Heart left ventricle (tissue), 16 donors: ENCODE data around the gene NCAPD2. TPM values are rescaled to one million over a fixed set of nuclear protein-coding genes. Genes with fewer than 3 reads are reported as not detected.
A peak's percentile ranks its signal among the peaks of the same experiment; 100 is the strongest.

Experiments
- ATAC-seq, 4 donors: fragments of 200-7000 bp; cut with Tn5 transposase; one replicate each; pipeline ENCODE4 v1.9.1; 2020 to 2022; ENCODE audit warnings: moderate library complexity in 4 of 4, mild to moderate bottlenecking in 3 of 4, moderate number of reproducible peaks in 1 of 4
- DNase-seq, 5 donors: peaks; one replicate each; pipeline ENCODE4 v3.0.0-alpha.2; 2020
- H3K27ac ChIP-seq, 12 donors: fragments of 200-600 bp; sonication (generic) in 4 of 12; one replicate each; pipeline versions ENCODE4 v1.5.0 to v1.8.0; 2016 to 2022; ENCODE audit warnings: mild to moderate bottlenecking in 2 of 12
- H3K27me3 ChIP-seq, 9 donors: fragments of 200-600 bp; sonication (generic) in 2 of 9; one replicate each; pipeline versions ENCODE4 v1.5.1 to v1.8.0; 2016 to 2022; ENCODE audit warnings: mild to moderate bottlenecking in 3 of 9
- H3K36me3 ChIP-seq, 9 donors: fragments of 200-600 bp; sonication (generic) in 2 of 9; one replicate each; pipeline versions ENCODE4 v1.5.0 to v1.8.0; 2018 to 2022; ENCODE audit warnings: mild to moderate bottlenecking in 2 of 9
- H3K4me1 ChIP-seq, 12 donors: fragments of 200-600 bp; sonication (generic) in 4 of 12; one replicate each; pipeline versions ENCODE4 v1.5.0 to v1.8.0; 2016 to 2022; ENCODE audit warnings: mild to moderate bottlenecking in 3 of 12
- H3K4me3 ChIP-seq, 12 donors: fragments of 200-600 bp; sonication (generic) in 4 of 12; one replicate each; pipeline versions ENCODE4 v1.5.0 to v1.8.0; 2017 to 2022; ENCODE audit warnings: mild to moderate bottlenecking in 9 of 12, moderate library complexity in 4 of 12
- H3K9me3 ChIP-seq, 12 donors: fragments of 200-600 bp; sonication (generic) in 4 of 12; one replicate each; pipeline versions ENCODE4 v1.5.0 to v1.8.0; 2016 to 2022; ENCODE audit warnings: mild to moderate bottlenecking in 1 of 12
- CTCF ChIP-seq, 12 donors: fragments of 200-600 bp; sonication (generic) in 4 of 12; IDR thresholded peaks; one replicate each; pipeline versions ENCODE4 v1.5.0 to v1.8.0; 2018 to 2022; ENCODE audit warnings: antibody characterized with exemption in 12 of 12, mild to moderate bottlenecking in 5 of 12
- POLR2A ChIP-seq, 2 donors: fragments of 450-650 bp; IDR thresholded peaks; one replicate each; pipeline ENCODE4 v1.6.1; 2017; ENCODE audit warnings: antibody characterized with exemption in 2 of 2, mild to moderate bottlenecking in 2 of 2, moderate library complexity in 2 of 2
- WGBS, 4 donors: extraction: QIAGEN DNeasy Blood & Tissue Kit in 2 of 4; methylation state at CpG; one replicate each; pipeline versions ENCODE4 v1.1.5 to v1.1.7; 2013 to 2018; 5-methylcytosine and 5-hydroxymethylcytosine counted together
- intact Hi-C, 10 donors: fragments of 100-400 bp; cut with DNase I; formaldehyde crosslinking; loops; one replicate each; pipeline versions ENCODE4 v1.11.1 to v1.14.2; 2022
- polyA plus RNA-seq, 2 donors: library from polyadenylated mRNA; stranded (reverse); fragments of 200-250 nt; gene quantifications; one replicate each; pipeline ENCODE4 v1.2.3, GENCODE V29; 2013
- total RNA-seq, 9 donors: library from RNA; depleted of rRNA in 2 of 9; stranded (reverse); fragments of >200 nt in 2 of 9; fragmentation: NEBNext Ultra II Directional in 3 of 9; extraction: Animal tissue kit (Norgen Biotek cat#: 25700) in 3 of 9; gene quantifications; one replicate each; pipeline versions ENCODE4 v1.1.0 to v1.2.4, GENCODE V29; 2016 to 2023
- donor health status: ischemic (EF 13 %, LVEDD 7.1; RV severe dilation, severe dysfunction).
- donor health status: healthy with polysubstance abuse.
- donor health status: DM: no; HTN: yes; CAD: no.
- donor health status: DM: no; HTN: no; CAD: no.
- donor health status: ischemic (EF 25% LVEDD 6.9; RV normal size, moderate dysfunction).
- donor health status: ischemic (EF 25% LVEDD 5.7; RV mildly dilated, moderate dysfunction).
- donor health status: healthy.
- donor health status: DM: yes; HTN: yes; CAD: no.
- donor health status: ischemic (EF 35%, LVEDD 5.7; RV mildly dilated, moderate dysfunction).
- donor health status: nonischemic (EF 11% LVEDD 7.7; RV severe dilation, severe dysfunction).
- donor health status: DM: yes; HTN: yes; CAD: no.
- donor health status: PGD.
- donor health status: ischemic (EF 29% LVEDD 5.4; RV normal size, mild dysfunction).
- donor health status: nonischemic (EF 23%, LVEDD 6.1; RV moderate dilation, normal function).

The NCAPD2 gene
- total and polyA plus RNA-seq, 11 donors = 3.3 to 22.4 (median 11.3) TPM

GRCh38 chr12:6527711-6528110 is 33.8 kb downstream of the NCAPD2 start:
- TF ChIP-seq CTCF (IDR thresholded peaks at IDR 0.05) (no peak), POLR2A (IDR thresholded peaks at IDR 0.05) (no peak)
- WGBS, 4 donors = 92 to 96% (median 94%) methylated on average over 4 of the region's 4 CpGs
- Histone ChIP-seq H3K9me3 (no peaks in the 10 kb centered on the region), H3K36me3 (peaks cover 0 to 92% (median 87%) of the 10 kb centered on the region in 9 donors), H3K27ac (no peak overlapping the region), H3K4me3 (no peak overlapping the region), H3K4me1 (peaks cover 0 to 14% (median 11%) of the 10 kb centered on the region in 12 donors), H3K27me3 (no peaks in the 10 kb centered on the region)
- intact Hi-C loops = loop anchor here in 1 of 10 donors (5.0 kb wide), 1 partner anchor 185 kb away; the partner anchor contains the start of gene TNFRSF1A
- DNase-seq (no peak), ATAC-seq (no peak)

- WGBS, 4 donors = 79 to 88% (median 85%) methylated on average over 16 to 17 of the region's 17 CpGs
- no peaks in the 10 kb centered on the region for H3K27me3 ChIP-seq
- no peak for DNase-seq
- TF ChIP-seq POLR2A (IDR thresholded peaks at IDR 0.05) = no peak
- TF ChIP-seq CTCF (IDR thresholded peaks at IDR 0.05) = no peak
- intact Hi-C loops = loop anchor here in 1 of 10 donors (5.0 kb wide), 1 partner anchor 186 kb away; the partner anchor contains the start of gene TNFRSF1A
- peaks cover 0 to 23% (median 17%) of the 10 kb centered on the region in 12 donors for H3K4me1 ChIP-seq
- peaks cover 0 to 82% (median 77%) of the 10 kb centered on the region in 9 donors for H3K36me3 ChIP-seq
- ATAC-seq = no peak
- H3K4me3 ChIP-seq = no peak overlapping the region
- no peak overlapping the region for H3K27ac ChIP-seq
- no peaks in the 10 kb centered on the region for H3K9me3 ChIP-seq
These were observed 34.8 kb downstream of the NCAPD2 start for GRCh38 chr12:6528539-6529235.

GRCh38 chr12:6529291-6529737 is 35.4 kb downstream of the NCAPD2 start:
- ATAC-seq = no peak
- Histone ChIP-seq H3K36me3 (peaks cover 0 to 76% (median 71%) of the 10 kb centered on the region in 9 donors), H3K27ac (no peak overlapping the region), H3K27me3 (no peaks in the 10 kb centered on the region), H3K4me1 (peaks cover 0 to 27% (median 17%) of the 10 kb centered on the region in 12 donors), H3K4me3 (no peak overlapping the region), H3K9me3 (no peaks in the 10 kb centered on the region)
- intact Hi-C loops = loop anchor here in 1 of 10 donors (5.0 kb wide), 1 partner anchor 187 kb away; the partner anchor contains the start of gene TNFRSF1A
- no peak for TF ChIP-seq CTCF (IDR thresholded peaks at IDR 0.05)
- no peak for TF ChIP-seq POLR2A (IDR thresholded peaks at IDR 0.05)
- no peak for DNase-seq
- WGBS, 4 donors = 76 to 88% (median 79%) methylated on average over 8 to 9 of the region's 9 CpGs

GRCh38 chr12:6530576-6531260 is 36.8 kb downstream of the NCAPD2 start:
- no peaks in the 10 kb centered on the region for H3K9me3 ChIP-seq
- no peak overlapping the region for H3K4me3 ChIP-seq
- ATAC-seq (no peak), DNase-seq (no peak)
- intact Hi-C loops = loop anchor here in 8 of 10 donors (5.0 to 10.0 kb wide), 4 partner anchors 38 to 196 kb away; partner anchors contain the start of genes MRPL51 (in 5 of the 8) and NCAPD2 (in 5 of the 8)
- peaks cover 0 to 30% (median 20%) of the 10 kb centered on the region in 12 donors for H3K4me1 ChIP-seq
- H3K27ac ChIP-seq = peak overlapping the region in 2 of 12 donors; percentile 90 to 97
- H3K27me3 ChIP-seq = no peaks in the 10 kb centered on the region
- peaks cover 0 to 64% (median 57%) of the 10 kb centered on the region in 9 donors for H3K36me3 ChIP-seq
- 95 to 96% (median 96%) methylated on average over 18 of the region's 18 CpGs for WGBS, 4 donors
- TF ChIP-seq CTCF (IDR thresholded peaks at IDR 0.05) (no peak), POLR2A (IDR thresholded peaks at IDR 0.05) (no peak)
